CD4-positive, alpha-beta memory T cell (primary cell): ENCODE results near the gene MINDY1. TPM values are rescaled to one million over a fixed set of nuclear protein-coding genes. Genes with fewer than 3 reads are reported as not detected.

Experiments used
- CTCF ChIA-PET: fragments of 350-600 bp; sonication (Branson Sonifier 250); formaldehyde crosslinking; loops from one replicate; lab custom pipeline; 2021; ENCODE audit warnings: inconsistent platforms; ENCODE audit not compliant: partially characterized antibody; lab: Charles Lee
- POLR2A ChIA-PET: fragments of 350-600 bp; sonication (Branson Sonifier 250); formaldehyde crosslinking; loops from one replicate; lab custom pipeline; 2021; ENCODE audit not compliant: partially characterized antibody; lab: Charles Lee
- DNase-seq, 5 donors: peaks; one replicate each; pipeline versions ENCODE4 v3.0.0 to v3.0.0-alpha.2; 2020 to 2022; ENCODE audit warnings: mixed read lengths in 1 of 5
- H3K27ac ChIP-seq: one replicate; pipeline ENCODE4 v1.7.0; 2013; ENCODE audit warnings: low read depth, low read length
- H3K27me3 ChIP-seq: 2 replicates; pipeline ENCODE4 v1.7.0; 2013; ENCODE audit warnings: mild to moderate bottlenecking, low read length, moderate library complexity; ENCODE audit not compliant: insufficient read depth
- H3K36me3 ChIP-seq: 2 replicates; pipeline ENCODE4 v1.7.0; 2013; ENCODE audit warnings: mild to moderate bottlenecking, low read length, moderate library complexity; ENCODE audit not compliant: insufficient read depth
- H3K4me1 ChIP-seq: 2 replicates; pipeline ENCODE4 v1.7.0; 2013; ENCODE audit warnings: mild to moderate bottlenecking, low read length, moderate library complexity; ENCODE audit not compliant: insufficient read depth
- H3K4me3 ChIP-seq, 2 donors: one replicate each; pipeline ENCODE4 v1.7.0; 2013; ENCODE audit warnings: low read length in 2 of 2, mild to moderate bottlenecking in 1 of 2
- H3K9me3 ChIP-seq, 2 donors: one replicate each; pipeline ENCODE4 v1.7.0; 2013; ENCODE audit warnings: low read length in 2 of 2, control low read depth in 1 of 2; ENCODE audit not compliant: control insufficient read depth in 1 of 2
- H3K27ac Mint-ChIP-seq, 7 donors: one replicate each; pipeline ENCODE4 v1.8.0; 2020 to 2021; ENCODE audit warnings: mixed read lengths in 7 of 7, mild to moderate bottlenecking in 6 of 7, inconsistent platforms in 3 of 7, moderate library complexity in 3 of 7
- H3K27me3 Mint-ChIP-seq, 2 donors: one replicate each; pipeline ENCODE4 v1.8.0; 2020 to 2021; ENCODE audit warnings: mixed read lengths in 2 of 2
- H3K36me3 Mint-ChIP-seq, 2 donors: one replicate each; pipeline ENCODE4 v1.8.0; 2020 to 2021; ENCODE audit warnings: mixed read lengths in 2 of 2, inconsistent platforms in 1 of 2, mild to moderate bottlenecking in 1 of 2
- H3K4me1 Mint-ChIP-seq, 4 donors: one replicate each; pipeline ENCODE4 v1.8.0; 2020 to 2021; ENCODE audit warnings: mixed read lengths in 4 of 4, mild to moderate bottlenecking in 1 of 4
- H3K4me3 Mint-ChIP-seq, 8 donors: one replicate each; pipeline ENCODE4 v1.8.0; 2020 to 2021; ENCODE audit warnings: mixed read lengths in 8 of 8, mild to moderate bottlenecking in 7 of 8, moderate library complexity in 6 of 8, inconsistent platforms in 3 of 8
- H3K9me3 Mint-ChIP-seq, 8 donors: one replicate each; pipeline ENCODE4 v1.8.0; 2020 to 2021; ENCODE audit warnings: mixed read lengths in 8 of 8, mild to moderate bottlenecking in 5 of 8, inconsistent platforms in 3 of 8, moderate library complexity in 1 of 8
- intact Hi-C: fragments of 100-400 bp; cut with micrococcal nuclease; formaldehyde crosslinking; loops from one replicate; pipeline ENCODE4 v1.15.1; 2023
- polyA plus RNA-seq, 2 donors: library from polyadenylated mRNA; unstranded; fragments of 300-500 nt; fragmentation: Illumina TruSeq; gene quantifications; one replicate each; pipeline ENCODE4 v1.2.3, GENCODE V29; 2021
- total RNA-seq, 2 experiments: library from RNA; stranded (reverse); gene quantifications; one replicate each; pipeline ENCODE4 v1.2.3, GENCODE V29; 2021

Gene MINDY1
- total and polyA plus RNA-seq, 4 experiments from 2014 or later, result 6.5 to 32.1 (median 24.5) TPM

DNA sequence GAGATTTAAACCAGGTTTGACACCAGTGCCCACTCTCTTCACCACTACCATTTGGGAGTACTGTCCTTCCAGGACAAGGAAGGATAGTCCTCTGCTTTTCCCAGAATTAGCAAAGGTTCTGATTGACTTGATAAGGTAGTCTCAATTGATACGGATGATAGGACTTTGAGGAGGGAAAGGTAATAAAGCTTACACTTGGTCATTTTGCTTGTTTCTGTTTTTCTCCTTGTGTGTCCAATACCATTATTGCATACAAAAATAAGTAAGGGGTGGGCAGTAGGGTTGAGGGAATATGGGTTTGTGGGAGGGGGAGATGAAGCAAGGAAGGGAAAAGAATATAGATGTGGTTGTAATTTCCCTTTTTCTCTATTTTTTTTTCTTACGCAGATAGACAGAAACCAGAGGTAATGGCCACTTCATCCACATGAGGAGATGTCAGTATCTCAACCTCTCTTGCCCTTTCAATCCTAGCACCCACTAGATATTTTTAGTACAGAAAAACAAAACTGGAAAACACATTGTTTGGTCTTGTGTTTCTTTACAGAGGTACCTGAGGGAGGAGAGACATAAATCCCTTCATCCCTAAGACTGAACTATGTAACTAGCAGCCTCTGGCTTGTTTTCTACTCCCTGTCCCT, 43.5 kb upstream of the MINDY1 start:
- Histone ChIP-seq H3K27ac (peak overlapping the region; percentile 17), H3K9me3 (no peaks in the 10 kb centered on the region), H3K36me3 (peaks cover 37% of the 10 kb centered on the region), H3K4me1 (peaks cover 53% of the 10 kb centered on the region), H3K4me3 (no peak overlapping the region), H3K27me3 (no peaks in the 10 kb centered on the region)
- Mint-ChIP-seq H3K27me3 (no peaks in the 10 kb centered on the region), H3K9me3 (no peaks in the 10 kb centered on the region), H3K36me3 (peaks cover 39 to 48% of the 10 kb centered on the region in 2 donors), H3K27ac (peak overlapping the region; percentile 23 to 98 (median 83)), H3K4me3 (peak overlapping the region in 2 of 8 donors; percentile 27 to 90), H3K4me1 (peaks cover 33 to 92% (median 63%) of the 10 kb centered on the region in 4 donors)
- ChIA-PET CTCF (interaction anchor here (0.8 to 3.3 kb wide), 9 partner anchors 8 to 50 kb away, joined by 3 to 16 read pairs (median 4); partner anchors contain the start of genes CDC42SE1, MINDY1 and MLLT11), POLR2A (interaction anchor here (0.9 to 16.6 kb wide), 13 partner anchors 8 to 140 kb away, joined by 3 to 325 read pairs (median 8); partner anchors contain the start of genes BNIPL, CDC42SE1, GABPB2 and MINDY1)
- DNase-seq, result no peak
- intact Hi-C loops, result no loop called here

- ChIA-PET POLR2A (interaction anchor here (0.5 to 16.6 kb wide), 12 partner anchors 10 to 141 kb away, joined by 3 to 325 read pairs (median 8); partner anchors contain the start of genes BNIPL, CDC42SE1, GABPB2 and MINDY1), CTCF (interaction anchor here (0.8 to 3.3 kb wide), 8 partner anchors 9 to 50 kb away, joined by 3 to 16 read pairs (median 4); partner anchors contain the start of genes CDC42SE1, MINDY1 and MLLT11)
- no peaks in the 10 kb centered on the region for H3K9me3 Mint-ChIP-seq
- H3K4me3 Mint-ChIP-seq, result peak overlapping the region in 7 of 8 donors; percentile 2 to 90 (median 36)
- peak overlapping the region in 6 of 7 donors; percentile 70 to 98 (median 86) for H3K27ac Mint-ChIP-seq
- H3K4me1 Mint-ChIP-seq, result peaks cover 30 to 85% (median 58%) of the 10 kb centered on the region in 4 donors
- H3K4me3 ChIP-seq, result no peak overlapping the region
- peaks cover 46% of the 10 kb centered on the region for H3K4me1 ChIP-seq
- intact Hi-C loops, result loop anchor here (2.0 kb wide), 1 partner anchor 41 kb away; the partner anchor contains the start of gene PRUNE1
- H3K9me3 ChIP-seq, result no peaks in the 10 kb centered on the region
- H3K27me3 ChIP-seq, result no peaks in the 10 kb centered on the region
- peak overlapping the region; percentile 17 for H3K27ac ChIP-seq
- H3K27me3 Mint-ChIP-seq, result no peaks in the 10 kb centered on the region
- H3K36me3 ChIP-seq, result peaks cover 30% of the 10 kb centered on the region
- DNase-seq, result no peak
- H3K36me3 Mint-ChIP-seq, result peaks cover 32 to 41% of the 10 kb centered on the region in 2 donors
Observed at GRCh38 chr1:151049458-151049857, 42.8 kb upstream of the MINDY1 start.

GRCh38 chr1:151048645-151049032, 41.9 kb upstream of the MINDY1 start:
- POLR2A ChIA-PET, result interaction anchor here (0.6 to 16.6 kb wide), 13 partner anchors 9 to 117 kb away, joined by 3 to 325 read pairs (median 7); partner anchors contain the start of genes CDC42SE1, GABPB2, LYSMD1 and MINDY1
- Histone ChIP-seq H3K4me3 (peak overlapping the region; percentile 59 to 74), H3K9me3 (no peaks in the 10 kb centered on the region), H3K36me3 (peaks cover 22% of the 10 kb centered on the region), H3K4me1 (peaks cover 38% of the 10 kb centered on the region), H3K27me3 (no peaks in the 10 kb centered on the region), H3K27ac (peak overlapping the region; percentile 74)
- Mint-ChIP-seq H3K4me1 (peaks cover 31 to 81% (median 58%) of the 10 kb centered on the region in 4 donors), H3K9me3 (no peaks in the 10 kb centered on the region), H3K36me3 (peaks cover 25 to 34% of the 10 kb centered on the region in 2 donors), H3K27ac (peak overlapping the region; percentile 88 to 98 (median 93)), H3K4me3 (peak overlapping the region; percentile 86 to 95 (median 90)), H3K27me3 (no peaks in the 10 kb centered on the region)
- intact Hi-C loops, result loop anchor here (1.0 to 2.0 kb wide), 4 partner anchors 8 to 40 kb away; partner anchors contain the start of gene PRUNE1
- CTCF ChIA-PET, result interaction anchor here (0.7 to 3.8 kb wide), 6 partner anchors 9 to 107 kb away, joined by 3 to 76 read pairs (median 12); partner anchors contain the start of genes CDC42SE1, MINDY1, MLLT11 and TNFAIP8L2
- DNase-seq, result no peak

- Mint-ChIP-seq H3K27ac (peak overlapping the region; percentile 88 to 98 (median 93)), H3K27me3 (no peaks in the 10 kb centered on the region), H3K4me3 (peak overlapping the region; percentile 86 to 95 (median 90)), H3K4me1 (peaks cover 35 to 81% (median 61%) of the 10 kb centered on the region in 4 donors), H3K36me3 (peaks cover 22 to 28% of the 10 kb centered on the region in 2 donors), H3K9me3 (no peaks in the 10 kb centered on the region)
- H3K27me3 ChIP-seq, result no peaks in the 10 kb centered on the region
- H3K36me3 ChIP-seq, result peaks cover 16% of the 10 kb centered on the region
- H3K9me3 ChIP-seq, result no peaks in the 10 kb centered on the region
- intact Hi-C loops, result loop anchor here (1.0 to 2.0 kb wide), 4 partner anchors 8 to 39 kb away; partner anchors contain the start of gene PRUNE1
- ChIA-PET POLR2A (interaction anchor here (0.8 to 16.6 kb wide), 16 partner anchors 9 to 233 kb away, joined by 3 to 325 read pairs (median 6); partner anchors contain the start of genes BNIPL, CDC42SE1, GABPB2 and LYSMD1), CTCF (interaction anchor here (0.5 to 3.8 kb wide), 12 partner anchors 9 to 108 kb away, joined by 3 to 76 read pairs (median 6); partner anchors contain the start of genes CDC42SE1, MINDY1, MLLT11 and TNFAIP8L2)
- H3K4me3 ChIP-seq, result peak overlapping the region; percentile 59 to 74
- peaks cover 38% of the 10 kb centered on the region for H3K4me1 ChIP-seq
- peak overlapping the region; percentile 74 for H3K27ac ChIP-seq
- DNase-seq, result peak; percentile 59 to 72 (median 64)
Observed at GRCh38 chr1:151047925-151048644, 41.4 kb upstream of the MINDY1 start.

DNA sequence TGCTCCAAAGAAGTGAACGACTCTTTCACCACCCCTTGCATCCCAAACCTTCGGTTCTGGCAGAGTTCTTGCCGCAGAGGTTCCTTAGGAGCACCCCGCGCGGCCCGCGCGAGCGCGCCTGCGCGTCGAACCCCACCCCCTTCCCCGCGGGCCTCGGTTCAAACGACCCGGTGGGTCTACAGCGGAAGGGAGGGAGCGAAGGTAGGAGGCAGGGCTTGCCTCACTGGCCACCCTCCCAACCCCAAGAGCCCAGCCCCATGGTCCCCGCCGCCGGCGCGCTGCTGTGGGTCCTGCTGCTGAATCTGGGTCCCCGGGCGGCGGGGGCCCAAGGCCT, 40.9 kb upstream of the MINDY1 start, which contains the start of gene C1orf56:
C1orf56 (plus strand) TSS at position 161 of the 334 bp plus-strand sequence; CDS start at position 258, 97 bp downstream.
- Mint-ChIP-seq H3K9me3 (no peaks in the 10 kb centered on the region), H3K36me3 (peaks cover 20 to 25% of the 10 kb centered on the region in 2 donors), H3K27ac (peak within 1 kb of the TSS; percentile 88 to 98 (median 93)), H3K4me3 (peak within 1 kb of the TSS; percentile 86 to 95 (median 90)), H3K27me3 (no peaks in the 10 kb centered on the region), H3K4me1 (peaks cover 37 to 81% (median 62%) of the 10 kb centered on the region in 4 donors)
- POLR2A ChIA-PET, result interaction anchor here (0.6 to 16.6 kb wide), 17 partner anchors 8 to 280 kb away, joined by 3 to 325 read pairs (median 6); partner anchors contain the start of genes BNIPL, CDC42SE1, GABPB2 and LYSMD1
- DNase-seq, result peak; percentile 42 to 66 (median 53)
- Histone ChIP-seq H3K4me1 (peaks cover 38% of the 10 kb centered on the region), H3K27me3 (no peaks in the 10 kb centered on the region), H3K27ac (peak within 1 kb of the TSS; percentile 74), H3K9me3 (no peaks in the 10 kb centered on the region), H3K36me3 (peaks cover 11% of the 10 kb centered on the region), H3K4me3 (peak within 1 kb of the TSS; percentile 59 to 74)
- CTCF ChIA-PET, result interaction anchor here (0.9 to 3.8 kb wide), 9 partner anchors 11 to 108 kb away, joined by 4 to 76 read pairs (median 8); partner anchors contain the start of genes CDC42SE1, MINDY1, MLLT11 and TNFAIP8L2
- intact Hi-C loops, result no loop called here

DNA sequence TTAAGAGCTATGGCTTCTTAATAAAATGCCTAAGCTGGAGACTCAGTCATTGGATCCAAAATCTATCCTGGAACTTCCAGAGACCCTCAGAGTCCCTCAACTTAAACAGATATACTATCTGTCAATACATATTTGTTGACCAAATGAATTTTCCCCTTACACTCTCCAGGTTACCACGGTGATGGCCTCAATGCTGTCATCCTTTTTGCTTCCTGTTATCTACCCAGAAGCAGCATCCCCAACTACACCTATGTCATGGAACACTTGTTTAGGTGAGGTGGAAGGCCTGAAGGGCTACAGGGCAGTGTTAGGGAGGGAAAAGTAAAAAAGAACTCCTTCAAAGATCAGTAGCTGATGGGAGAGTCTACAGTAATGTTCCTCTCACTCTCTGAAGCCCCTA, 36.5 kb upstream of the MINDY1 start:
- Histone ChIP-seq H3K27me3 (no peaks in the 10 kb centered on the region), H3K9me3 (no peaks in the 10 kb centered on the region), H3K27ac (no peak overlapping the region), H3K36me3 (no peaks in the 10 kb centered on the region), H3K4me3 (no peak overlapping the region), H3K4me1 (peaks cover 24% of the 10 kb centered on the region)
- Mint-ChIP-seq H3K4me3 (peak overlapping the region in 2 of 8 donors; percentile 13 to 46), H3K27ac (peak overlapping the region in 5 of 7 donors; percentile 22 to 78 (median 60)), H3K27me3 (no peaks in the 10 kb centered on the region), H3K36me3 (peaks cover 2 to 4% of the 10 kb centered on the region in 2 donors), H3K4me1 (peaks cover 19 to 40% (median 31%) of the 10 kb centered on the region in 4 donors), H3K9me3 (no peaks in the 10 kb centered on the region)
- intact Hi-C loops, result no loop called here
- peak in 1 of 5 donors; percentile 22 for DNase-seq
- ChIA-PET POLR2A (interaction anchor here (0.7 to 10.2 kb wide), 5 partner anchors 8 to 464 kb away, joined by 3 to 325 read pairs (median 12); partner anchors contain the start of genes CDC42SE1, MCL1 and MLLT11), CTCF (interaction anchor here (0.9 to 2.7 kb wide), 6 partner anchors 14 to 111 kb away, joined by 3 to 20 read pairs (median 8); partner anchors contain the start of gene CDC42SE1)
